Thyroid gland (tissue), 4 donors: Measurements from ENCODE around the gene KAT5.

ENCODE experiments used
- CTCF ChIP-seq, 6 experiments: fragments of 200-600 bp in 3 of 6; fragments of 450-650 bp in 3 of 6; sonication (generic) in 3 of 6; IDR thresholded peaks; one replicate each; pipeline ENCODE4 v1.5.1; 2016 to 2019; ENCODE audit warnings: antibody characterized with exemption in 6 of 6, mild to moderate bottlenecking in 2 of 6, inconsistent platforms in 1 of 6, moderate library complexity in 1 of 6
- POLR2A ChIP-seq, 2 donors: fragments of 450-650 bp; IDR thresholded peaks; one replicate each; pipeline ENCODE4 v1.6.1; 2017; ENCODE audit warnings: antibody characterized with exemption in 2 of 2, mild to moderate bottlenecking in 2 of 2, moderate library complexity in 1 of 2

DNA sequence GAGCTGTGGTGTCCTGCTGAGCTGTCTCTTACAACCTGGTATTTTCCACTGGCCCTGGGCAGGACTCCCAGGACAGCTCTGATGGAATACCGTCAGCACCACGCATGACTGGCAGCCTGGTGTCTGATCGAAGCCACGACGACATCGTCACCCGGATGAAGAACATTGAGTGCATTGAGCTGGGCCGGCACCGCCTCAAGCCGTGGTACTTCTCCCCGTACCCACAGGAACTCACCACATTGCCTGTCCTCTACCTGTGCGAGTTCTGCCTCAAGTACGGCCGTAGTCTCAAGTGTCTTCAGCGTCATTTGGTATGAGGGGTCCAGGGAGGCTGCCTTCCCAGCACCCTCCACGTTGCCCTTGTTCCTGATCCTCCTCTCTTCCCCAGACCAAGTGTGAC lies 2.4 kb downstream of the KAT5 start:
- TF ChIP-seq POLR2A (IDR thresholded peaks at IDR 0.05), result no peak
- no peak for TF ChIP-seq CTCF (IDR thresholded peaks at IDR 0.05)
